Hepatocyte (in vitro differentiated cells): Measurements from ENCODE around the gene NLRC5.

Experiments used
- CTCF ChIP-seq: fragments of 200-600 bp; sonication (generic); IDR thresholded peaks from 2 replicates; pipeline ENCODE4 v1.5.1; 2016; ENCODE audit warnings: antibody characterized with exemption, mild to moderate bottlenecking; ENCODE audit not compliant: poor library complexity
- EZH2 ChIP-seq: fragments of 200-600 bp; sonication (generic); IDR thresholded peaks from 2 replicates; pipeline ENCODE4 v1.6.1; 2016; ENCODE audit warnings: antibody characterized with exemption, mild to moderate bottlenecking, borderline replicate concordance

- TF ChIP-seq CTCF (no peak), EZH2 (no peak)
These were observed 3.8 kb downstream of the NLRC5 start for GRCh38 chr16:56993204-56993603.
